SK-N-SH (cell line): ENCODE data around the gene PIK3IP1. TPM values are rescaled to one million over a fixed set of nuclear protein-coding genes. Genes with fewer than 3 reads are reported as not detected.

Source experiments
- CTCF ChIA-PET: fragments of 300-600, 350-600 bp; formaldehyde crosslinking; extraction: SDS; loops from one replicate; lab custom pipeline; 2021; lab: Yijun Ruan, JAX
- POLR2A ChIA-PET: fragments of 350-600 bp; sonication (Branson Sonifier 250); formaldehyde crosslinking; extraction: SDS; loops from one replicate; lab custom pipeline; 2020; ENCODE audit warnings: antibody characterized with exemption, inconsistent platforms; lab: Yijun Ruan, JAX
- DNase-seq: peaks from one replicate; pipeline ENCODE4 v3.0.0; 2012
- H2AFZ ChIP-seq: fragments of 200-600 bp; sonication (generic); 2 replicates; pipeline ENCODE4 v1.8.1; 2016; ENCODE audit warnings: antibody characterized with exemption, mild to moderate bottlenecking, low read depth
- H3F3A ChIP-seq: fragments of 200-600 bp; sonication (generic); replicated peaks from 2 replicates; pipeline ENCODE3; 2016; ENCODE audit warnings: antibody characterized with exemption, mild to moderate bottlenecking; ENCODE audit not compliant: insufficient read depth
- H3K27ac ChIP-seq, 2 experiments: fragments of 200-500 bp in 1 of 2; fragments of 200-600 bp in 1 of 2; sonication (Bioruptor generic) in 1 of 2; sonication (generic), shearing (Covaris generic) in 1 of 2; 2 replicates each; pipeline versions ENCODE4 v1.5.1 to v1.6.1; 2014 to 2016; ENCODE audit warnings: low read depth in 2 of 2, inconsistent platforms in 1 of 2, low read length in 1 of 2, mild to moderate bottlenecking in 1 of 2, mixed read lengths in 1 of 2
- H3K27me3 ChIP-seq: fragments of 200-600 bp; sonication (generic), shearing (Covaris generic); 2 replicates; pipeline ENCODE4 v1.6.1; 2016; ENCODE audit warnings: mixed run types; ENCODE audit not compliant: insufficient read depth
- H3K36me3 ChIP-seq, 2 experiments: fragments of 200-500 bp in 1 of 2; fragments of 200-600 bp in 1 of 2; sonication (Bioruptor generic) in 1 of 2; sonication (generic) in 1 of 2; replicated peaks in 1 of 2; 2 replicates each; pipeline versions ENCODE3 to v1.5.1; 2014 to 2016; ENCODE audit warnings: low read length in 1 of 2, mild to moderate bottlenecking in 1 of 2; ENCODE audit not compliant: insufficient read depth in 2 of 2, control insufficient read depth in 1 of 2
- H3K4me1 ChIP-seq, 2 experiments: fragments of 200-500 bp in 1 of 2; fragments of 200-600 bp in 1 of 2; sonication (Bioruptor generic) in 1 of 2; sonication (generic), shearing (Covaris generic) in 1 of 2; 2 replicates each; pipeline versions ENCODE4 v1.5.1 to v1.6.1; 2014 to 2016; ENCODE audit warnings: low read depth in 1 of 2, low read length in 1 of 2, mixed run types in 1 of 2; ENCODE audit not compliant: insufficient read depth in 2 of 2, control insufficient read depth in 1 of 2
- H3K4me2 ChIP-seq: fragments of 200-600 bp; sonication (generic), shearing (Covaris generic); 2 replicates; pipeline ENCODE4 v1.6.1; 2017; ENCODE audit warnings: mixed run types
- H3K4me3 ChIP-seq, 2 experiments: fragments of 200-500 bp in 1 of 2; fragments of 200-600 bp in 1 of 2; sonication (Bioruptor generic) in 1 of 2; sonication (generic), shearing (Covaris generic) in 1 of 2; 2 replicates each; pipeline versions ENCODE4 v1.5.1 to v1.8.1; 2014 to 2016; ENCODE audit warnings: low read depth in 2 of 2, inconsistent platforms in 1 of 2, low read length in 1 of 2, mild to moderate bottlenecking in 1 of 2, mixed read lengths in 1 of 2, moderate library complexity in 1 of 2
- H3K79me2 ChIP-seq: fragments of 200-600 bp; sonication (generic); 2 replicates; pipeline ENCODE4 v1.8.1; 2017; ENCODE audit warnings: mild to moderate bottlenecking; ENCODE audit not compliant: insufficient read depth
- H3K9ac ChIP-seq: fragments of 200-600 bp; sonication (generic); 2 replicates; pipeline ENCODE4 v1.6.1; 2017; ENCODE audit warnings: mixed run types
- H3K9me2 ChIP-seq: fragments of 200-600 bp; sonication (generic); 2 replicates; pipeline ENCODE4 v1.6.1; 2017; ENCODE audit warnings: mixed run types
- H3K9me3 ChIP-seq: fragments of 200-600 bp; sonication (generic); 2 replicates; pipeline ENCODE4 v1.6.1; 2017; ENCODE audit warnings: mixed run types, mild to moderate bottlenecking, moderate library complexity
- H4K20me1 ChIP-seq: fragments of 200-600 bp; sonication (generic); 2 replicates; pipeline ENCODE4 v1.6.1; 2017; ENCODE audit warnings: mild to moderate bottlenecking, mixed run types; ENCODE audit not compliant: insufficient read depth
- EP300 ChIP-seq, 2 experiments: IDR thresholded peaks; 2 replicates each; pipeline versions ENCODE4 v1.4.0 to v1.6.1; 2012; ENCODE audit warnings: borderline replicate concordance in 1 of 2, low read depth in 1 of 2, low read length in 1 of 2
- FOXM1 ChIP-seq: IDR thresholded peaks from 2 replicates; pipeline ENCODE4 v1.4.0; 2012; ENCODE audit warnings: low read depth, mild to moderate bottlenecking
- GABPA ChIP-seq: IDR thresholded peaks from 2 replicates; pipeline ENCODE4 v1.4.0; 2012; ENCODE audit warnings: low read depth, mild to moderate bottlenecking
- JUND ChIP-seq: IDR thresholded peaks from 2 replicates; pipeline ENCODE4 v1.4.0; 2012
- RFX5 ChIP-seq: IDR thresholded peaks from 2 replicates; pipeline ENCODE4 v1.6.1; 2012; ENCODE audit warnings: mild to moderate bottlenecking, improper control_type of control experiment, low read length
- SIN3A ChIP-seq: IDR thresholded peaks from 2 replicates; pipeline ENCODE4 v1.6.1; 2012; ENCODE audit warnings: low read depth, mild to moderate bottlenecking, low read length, moderate library complexity, borderline replicate concordance
- TCF12 ChIP-seq: IDR thresholded peaks from 2 replicates; pipeline ENCODE4 v1.4.0; 2012
- WGBS: methylation state at CpG from one replicate; pipeline ENCODE4 v1.1.6; 2017; ENCODE audit warnings: low lambda C conversion rate; 5-methylcytosine and 5-hydroxymethylcytosine counted together
- polyA plus RNA-seq, 3 experiments: library from polyadenylated mRNA; depleted of rRNA; stranded (reverse); fragments of >200 nt; gene quantifications; 2 replicates each; pipeline ENCODE4 v1.2.3, GENCODE V29; 2012
- TF ChIP-seq, protein P1 (sequence below): IDR thresholded peaks from 2 replicates; pipeline ENCODE4; 2012
- TF ChIP-seq, protein P2 (sequence below): fragments of 200-600 bp; sonication (generic); IDR thresholded peaks from 2 replicates; pipeline ENCODE4 v1.6.1; 2017; ENCODE audit warnings: antibody characterized with exemption, mild to moderate bottlenecking, moderate library complexity

The PIK3IP1 gene
- polyA plus RNA-seq, 1 of the 3 experiments (the other 2 are of a cell fraction) = 8.6 TPM

DNA sequence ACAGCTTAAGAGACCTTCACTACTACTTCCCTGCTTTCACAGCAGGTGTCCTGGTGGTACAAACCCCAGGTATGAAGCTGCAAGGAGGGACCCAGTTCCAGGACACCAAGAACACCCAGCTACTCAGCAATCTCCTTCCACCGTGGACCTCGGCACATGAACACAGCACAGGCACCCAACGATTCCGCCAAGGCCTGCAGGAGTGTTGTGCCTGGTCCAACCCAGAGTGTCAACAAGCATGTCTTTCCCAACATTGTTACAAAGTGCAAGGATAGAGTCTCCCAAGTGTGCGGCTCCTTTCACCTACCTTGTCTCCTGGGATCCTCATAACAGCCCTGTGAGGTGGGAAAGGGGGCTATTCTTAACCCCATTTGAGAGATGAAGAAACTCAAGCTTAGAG, 42.0 kb upstream of the PIK3IP1 start:
- no peaks in the 10 kb centered on the region for H3K9me3 ChIP-seq
- H3K4me2 ChIP-seq = no peak overlapping the region
- no peaks in the 10 kb centered on the region for H3K27me3 ChIP-seq
- WGBS = 86% methylated on average over 5 of the region's 5 CpGs
- H3K9me2 ChIP-seq = no peaks in the 10 kb centered on the region
- peaks cover 55 to 77% of the 10 kb centered on the region in 2 experiments for H3K36me3 ChIP-seq
- POLR2A ChIA-PET = interaction anchor here (0.6 kb wide), 1 partner anchor 14 kb away, joined by 3 read pairs; no protein-coding TSS in a partner anchor
- no peak overlapping the region for H2AFZ ChIP-seq
- TF ChIP-seq RFX5 = no peak
- TF ChIP-seq GABPA = no peak
- TF ChIP-seq, protein P1, sequence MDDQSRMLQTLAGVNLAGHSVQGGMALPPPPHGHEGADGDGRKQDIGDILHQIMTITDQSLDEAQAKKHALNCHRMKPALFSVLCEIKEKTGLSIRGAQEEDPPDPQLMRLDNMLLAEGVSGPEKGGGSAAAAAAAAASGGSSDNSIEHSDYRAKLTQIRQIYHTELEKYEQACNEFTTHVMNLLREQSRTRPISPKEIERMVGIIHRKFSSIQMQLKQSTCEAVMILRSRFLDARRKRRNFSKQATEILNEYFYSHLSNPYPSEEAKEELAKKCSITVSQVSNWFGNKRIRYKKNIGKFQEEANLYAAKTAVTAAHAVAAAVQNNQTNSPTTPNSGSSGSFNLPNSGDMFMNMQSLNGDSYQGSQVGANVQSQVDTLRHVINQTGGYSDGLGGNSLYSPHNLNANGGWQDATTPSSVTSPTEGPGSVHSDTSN = no peak
- TF ChIP-seq EP300 (IDR thresholded peaks at IDR 0.05; ENCODE audit: borderline replicate concordance in 1 of 2, low read depth in 1 of 2, low read length in 1 of 2) = no peak
- TF ChIP-seq, all 33 proteins: peak for 0
- peaks cover 0 to under 1% of the 10 kb centered on the region in 2 experiments; a peak in 1 of 4 replicates for H3K4me1 ChIP-seq
- H3K79me2 ChIP-seq = peaks cover 43% of the 10 kb centered on the region
- no peak overlapping the region for H3K4me3 ChIP-seq
- H4K20me1 ChIP-seq = peaks cover 18% of the 10 kb centered on the region
- H3K9ac ChIP-seq = no peak overlapping the region
- no peak overlapping the region for H3K27ac ChIP-seq
- no peak for DNase-seq
- H3F3A ChIP-seq = peaks cover 16% of the 10 kb centered on the region
- CTCF ChIA-PET = interaction anchor here (1.0 to 2.7 kb wide), 2 partner anchors 21 to 124 kb away, joined by 3 to 17 read pairs; no protein-coding TSS in a partner anchor

DNA sequence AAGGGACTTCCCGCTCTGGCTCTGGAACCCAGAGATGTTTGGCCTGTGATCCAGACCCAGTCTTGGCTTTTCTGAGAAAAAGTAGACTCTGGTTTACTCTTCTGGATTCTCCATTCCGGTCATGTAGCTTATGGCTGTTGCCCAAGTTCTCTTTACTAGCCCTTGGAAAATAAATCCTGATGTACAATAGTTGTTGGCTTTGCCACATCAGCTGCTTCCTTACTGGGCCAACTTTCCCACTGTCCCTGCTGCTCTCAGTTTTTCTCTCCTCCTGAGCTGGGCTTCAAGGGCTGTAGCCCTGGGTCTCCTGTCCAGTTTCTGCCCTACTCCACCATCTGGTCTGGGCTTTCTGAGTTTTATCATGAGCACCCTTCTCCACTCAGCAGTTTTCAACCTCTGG, 41.4 kb upstream of the PIK3IP1 start:
- Histone ChIP-seq H2AFZ (no peak overlapping the region), H3K4me3 (no peak overlapping the region), H3K36me3 (peaks cover 51 to 79% of the 10 kb centered on the region in 2 experiments), H3F3A (peaks cover 16% of the 10 kb centered on the region), H3K4me2 (no peak overlapping the region), H3K27ac (peak overlapping the region in 1 of 2 experiments; percentile 1; a peak in 1 of 4 replicates), H3K9ac (no peak overlapping the region), H3K4me1 (no peaks in the 10 kb centered on the region; a peak in 1 of 4 replicates), H3K9me2 (no peaks in the 10 kb centered on the region), H3K27me3 (no peaks in the 10 kb centered on the region), H4K20me1 (peaks cover 13% of the 10 kb centered on the region; the same call in 1 of the 2 replicates)
- 100% methylated on average over 2 of the region's 2 CpGs for WGBS
- POLR2A ChIA-PET = interaction anchor here (0.6 kb wide), 1 partner anchor 14 kb away, joined by 3 read pairs; no protein-coding TSS in a partner anchor
- no peak for TF ChIP-seq FOXM1
- TF ChIP-seq SIN3A = no peak
- no peak for TF ChIP-seq JUND
- no peak for TF ChIP-seq TCF12
- TF ChIP-seq, protein P2, sequence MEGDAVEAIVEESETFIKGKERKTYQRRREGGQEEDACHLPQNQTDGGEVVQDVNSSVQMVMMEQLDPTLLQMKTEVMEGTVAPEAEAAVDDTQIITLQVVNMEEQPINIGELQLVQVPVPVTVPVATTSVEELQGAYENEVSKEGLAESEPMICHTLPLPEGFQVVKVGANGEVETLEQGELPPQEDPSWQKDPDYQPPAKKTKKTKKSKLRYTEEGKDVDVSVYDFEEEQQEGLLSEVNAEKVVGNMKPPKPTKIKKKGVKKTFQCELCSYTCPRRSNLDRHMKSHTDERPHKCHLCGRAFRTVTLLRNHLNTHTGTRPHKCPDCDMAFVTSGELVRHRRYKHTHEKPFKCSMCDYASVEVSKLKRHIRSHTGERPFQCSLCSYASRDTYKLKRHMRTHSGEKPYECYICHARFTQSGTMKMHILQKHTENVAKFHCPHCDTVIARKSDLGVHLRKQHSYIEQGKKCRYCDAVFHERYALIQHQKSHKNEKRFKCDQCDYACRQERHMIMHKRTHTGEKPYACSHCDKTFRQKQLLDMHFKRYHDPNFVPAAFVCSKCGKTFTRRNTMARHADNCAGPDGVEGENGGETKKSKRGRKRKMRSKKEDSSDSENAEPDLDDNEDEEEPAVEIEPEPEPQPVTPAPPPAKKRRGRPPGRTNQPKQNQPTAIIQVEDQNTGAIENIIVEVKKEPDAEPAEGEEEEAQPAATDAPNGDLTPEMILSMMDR = no peak
- TF ChIP-seq, all 33 proteins: peak for 0
- Histone ChIP-seq H3K79me2 (peaks cover 43% of the 10 kb centered on the region), H3K9me3 (no peaks in the 10 kb centered on the region)
- CTCF ChIA-PET = interaction anchor here (1.0 to 2.7 kb wide), 2 partner anchors 20 to 123 kb away, joined by 3 to 17 read pairs; no protein-coding TSS in a partner anchor
- no peak for DNase-seq
